H1 (cell line): Measurements from ENCODE around the gene HPCAL4. TPM values are rescaled to one million over a fixed set of nuclear protein-coding genes. Genes with fewer than 3 reads are reported as not detected.

Source experiments
- EGR1 ChIP-seq: IDR thresholded peaks from 2 replicates; pipeline ENCODE4 v1.6.1; 2011; ENCODE audit warnings: low read depth, low read length, borderline replicate concordance
- HDAC6 ChIP-seq: IDR thresholded peaks from one replicate; pipeline ENCODE4 v1.7.1; 2012; ENCODE audit warnings: low read depth, mild to moderate bottlenecking, inconsistent platforms, low read length, moderate library complexity
- RNF2 ChIP-seq: fragments of 200-900, 300-1000 bp; sonication (generic); IDR thresholded peaks from 2 replicates; pipeline ENCODE4 v1.7.1; 2016; ENCODE audit warnings: borderline replicate concordance, low read depth, mild to moderate bottlenecking, antibody characterized with exemption, low read length; ENCODE audit not compliant: poor library complexity, severe bottlenecking; ENCODE audit errors: missing control alignments
- SIRT6 ChIP-seq: IDR thresholded peaks from one replicate; pipeline ENCODE4 v1.7.1; 2012; ENCODE audit warnings: low read length, inconsistent platforms
- polyA plus RNA-seq, 7 experiments: library from polyadenylated mRNA; depleted of rRNA in 3 of 7; stranded (reverse) in 5 of 7; unstranded in 2 of 7; fragments of >200 nt in 5 of 7; fragments of 200-250 nt in 2 of 7; gene quantifications; 1 replicate in 5 of 7; 2 replicates in 1 of 7; 4 replicates in 1 of 7; pipeline versions ENCODE4 v1.2.1 to v1.2.3, GENCODE V29; 2011 to 2013; ENCODE audit warnings: missing spikeins in 2 of 7, mixed read lengths in 2 of 7
- total RNA-seq: library from RNA; stranded (reverse); fragmentation: NEBNext Ultra II Directional; extraction: Animal tissue kit (Norgen Biotek cat#: 25700); gene quantifications from 2 replicates; pipeline ENCODE4 v1.2.1, GENCODE V29; 2021
- TF ChIP-seq, protein P1 (sequence below): IDR thresholded peaks from 2 replicates; pipeline ENCODE4 v1.6.1; 2012; ENCODE audit warnings: low read length, inconsistent platforms

The HPCAL4 gene
- total and polyA plus RNA-seq, 2 of the 8 experiments (the other 6 are each of a cell fraction or from before 2014, with no cell fraction given) = 0.54 to 0.74 TPM

DNA sequence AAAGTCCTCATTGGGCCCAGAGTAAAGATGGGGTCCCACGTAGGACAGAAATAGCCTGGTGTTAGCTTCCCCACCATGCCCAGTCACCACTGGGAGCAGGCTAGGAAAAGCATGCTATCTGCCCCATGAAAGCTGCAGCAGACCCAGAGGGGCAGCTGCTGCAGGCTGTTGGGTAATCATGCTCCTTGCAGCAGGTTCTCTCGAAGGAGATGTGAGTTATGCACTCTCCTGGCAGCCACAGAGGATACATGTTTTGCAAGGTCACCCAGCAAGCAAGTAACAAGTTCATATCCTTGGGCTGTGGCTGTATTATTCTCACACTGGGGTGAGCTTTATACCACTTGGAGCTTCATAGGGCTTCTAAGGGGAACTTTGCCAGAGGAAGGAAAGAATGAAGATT is 42.7 kb downstream of the HPCAL4 start (continued):
- TF ChIP-seq SIRT6 (no peak), HDAC6 (no peak), RNF2 (no peak), EGR1 (no peak)
- TF ChIP-seq, protein P1, sequence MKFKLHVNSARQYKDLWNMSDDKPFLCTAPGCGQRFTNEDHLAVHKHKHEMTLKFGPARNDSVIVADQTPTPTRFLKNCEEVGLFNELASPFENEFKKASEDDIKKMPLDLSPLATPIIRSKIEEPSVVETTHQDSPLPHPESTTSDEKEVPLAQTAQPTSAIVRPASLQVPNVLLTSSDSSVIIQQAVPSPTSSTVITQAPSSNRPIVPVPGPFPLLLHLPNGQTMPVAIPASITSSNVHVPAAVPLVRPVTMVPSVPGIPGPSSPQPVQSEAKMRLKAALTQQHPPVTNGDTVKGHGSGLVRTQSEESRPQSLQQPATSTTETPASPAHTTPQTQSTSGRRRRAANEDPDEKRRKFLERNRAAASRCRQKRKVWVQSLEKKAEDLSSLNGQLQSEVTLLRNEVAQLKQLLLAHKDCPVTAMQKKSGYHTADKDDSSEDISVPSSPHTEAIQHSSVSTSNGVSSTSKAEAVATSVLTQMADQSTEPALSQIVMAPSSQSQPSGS = no peak
